DOHH2 (cell line): ENCODE measurements around the gene CFAP100.

Experiments used
- H3F3A ChIP-seq: fragments of 200-600 bp; sonication (generic), shearing (Covaris generic); 2 replicates; pipeline ENCODE4 v1.6.0; 2016; ENCODE audit warnings: antibody characterized with exemption, mild to moderate bottlenecking; ENCODE audit not compliant: control insufficient read depth, insufficient read depth
- H3K27ac ChIP-seq: fragments of 200-600 bp; sonication (generic); 2 replicates; pipeline ENCODE4 v1.5.1; 2014; ENCODE audit warnings: low read depth, mild to moderate bottlenecking, low read length, moderate library complexity
- H3K27me3 ChIP-seq: fragments of 200-600 bp; sonication (generic); 2 replicates; pipeline ENCODE4 v1.6.1; 2014; ENCODE audit warnings: mild to moderate bottlenecking, low read length, mixed read lengths; ENCODE audit not compliant: control insufficient read depth
- H3K36me3 ChIP-seq: fragments of 200-600 bp; sonication (generic); 2 replicates; pipeline ENCODE4 v1.6.1; 2014; ENCODE audit warnings: mild to moderate bottlenecking, low read length, moderate library complexity, mixed read lengths; ENCODE audit not compliant: control insufficient read depth
- H3K4me1 ChIP-seq: fragments of 200-600 bp; sonication (generic); 2 replicates; pipeline ENCODE4 v1.6.1; 2014; ENCODE audit warnings: mild to moderate bottlenecking, low read length, mixed read lengths; ENCODE audit not compliant: control insufficient read depth
- H3K4me2 ChIP-seq: fragments of 200-600 bp; sonication (generic); 2 replicates; pipeline ENCODE4 v1.6.0; 2014; ENCODE audit warnings: mild to moderate bottlenecking, low read length, moderate library complexity
- H3K4me3 ChIP-seq: fragments of 200-600 bp; sonication (generic); 2 replicates; pipeline ENCODE4 v1.5.1; 2014; ENCODE audit warnings: mild to moderate bottlenecking, low read length, mixed read lengths
- H3K79me2 ChIP-seq: fragments of 200-600 bp; sonication (generic); 2 replicates; pipeline ENCODE4 v1.6.1; 2014; ENCODE audit warnings: mild to moderate bottlenecking, low read length, mixed read lengths; ENCODE audit not compliant: control insufficient read depth
- H3K9me2 ChIP-seq: fragments of 200-600 bp; sonication (generic); replicated peaks from 2 replicates; pipeline ENCODE4 v1.6.1; 2014; ENCODE audit warnings: mild to moderate bottlenecking, low read length, mixed read lengths; ENCODE audit not compliant: control insufficient read depth
- H3K9me3 ChIP-seq: fragments of 200-600 bp; sonication (generic); 2 replicates; pipeline ENCODE4 v1.6.1; 2014; ENCODE audit warnings: antibody characterized with exemption, low read length, mixed read lengths; ENCODE audit not compliant: control insufficient read depth, insufficient read depth
- H4K20me1 ChIP-seq: fragments of 200-600 bp; sonication (generic); 2 replicates; pipeline ENCODE4 v1.6.0; 2014; ENCODE audit warnings: low read depth, mild to moderate bottlenecking, antibody characterized with exemption, low read length, moderate library complexity; ENCODE audit not compliant: control insufficient read depth, insufficient read depth
- CTCF ChIP-seq: fragments of 200-600 bp; sonication (generic); IDR thresholded peaks from one replicate; pipeline ENCODE4 v1.5.1; 2014; ENCODE audit warnings: antibody characterized with exemption, mild to moderate bottlenecking, low read depth, low read length; ENCODE audit not compliant: poor library complexity, severe bottlenecking
- EZH2phosphoT487 ChIP-seq: fragments of 200-600 bp; sonication (generic); IDR thresholded peaks from 2 replicates; pipeline ENCODE4 v1.6.1; 2017; ENCODE audit warnings: borderline replicate concordance, mild to moderate bottlenecking, antibody characterized with exemption, low read length, moderate library complexity, mixed read lengths

CFAP100 gene

GRCh38 chr3:126449621-126450051 is 54.9 kb downstream of the CFAP100 start:
- Histone ChIP-seq H3K4me1 (no peaks in the 10 kb centered on the region), H3K4me3 (no peak overlapping the region), H3K79me2 (peaks cover under 1% of the 10 kb centered on the region; the same call in 1 of the 2 replicates), H3F3A (no peaks in the 10 kb centered on the region), H3K27ac (no peak overlapping the region), H4K20me1 (no peaks in the 10 kb centered on the region), H3K9me3 (no peaks in the 10 kb centered on the region), H3K27me3 (no peaks in the 10 kb centered on the region), H3K36me3 (peaks cover 38% of the 10 kb centered on the region), H3K4me2 (no peak overlapping the region), H3K9me2 (no peaks in the 10 kb centered on the region)
- TF ChIP-seq EZH2phosphoT487, result no peak
- TF ChIP-seq CTCF, result no peak

GRCh38 chr3:126450219-126450618 is 55.5 kb downstream of the CFAP100 start:
- H3F3A ChIP-seq, result no peaks in the 10 kb centered on the region
- H3K36me3 ChIP-seq, result peaks cover 43% of the 10 kb centered on the region

GRCh38 chr3:126450744-126451143 is 56.0 kb downstream of the CFAP100 start:
- no peak overlapping the region for H3K4me3 ChIP-seq
- H3K27me3 ChIP-seq, result no peaks in the 10 kb centered on the region
- H3K36me3 ChIP-seq, result peaks cover 47% of the 10 kb centered on the region
- no peak overlapping the region for H3K4me2 ChIP-seq
- H3K9me3 ChIP-seq, result no peaks in the 10 kb centered on the region
- no peaks in the 10 kb centered on the region for H3F3A ChIP-seq
- no peak overlapping the region for H3K27ac ChIP-seq
- no peaks in the 10 kb centered on the region for H3K4me1 ChIP-seq
- peaks cover 7% of the 10 kb centered on the region for H3K79me2 ChIP-seq
- H3K9me2 ChIP-seq, result no peaks in the 10 kb centered on the region
- no peaks in the 10 kb centered on the region for H4K20me1 ChIP-seq
- no peak for TF ChIP-seq CTCF
- no peak for TF ChIP-seq EZH2phosphoT487

More at GRCh38 chr3:126450219-126450618, 55.5 kb downstream of the CFAP100 start:
- Histone ChIP-seq H3K27me3 (no peaks in the 10 kb centered on the region), H3K4me3 (no peak overlapping the region), H3K9me3 (no peaks in the 10 kb centered on the region), H3K9me2 (no peaks in the 10 kb centered on the region), H3K79me2 (peaks cover 5% of the 10 kb centered on the region), H3K27ac (no peak overlapping the region), H3K4me1 (no peaks in the 10 kb centered on the region), H3K4me2 (no peak overlapping the region), H4K20me1 (no peaks in the 10 kb centered on the region)
- TF ChIP-seq EZH2phosphoT487 (no peak), CTCF (no peak)

GRCh38 chr3:126451511-126451910 is 56.8 kb downstream of the CFAP100 start:
- Histone ChIP-seq H3K9me3 (no peaks in the 10 kb centered on the region), H3F3A (no peaks in the 10 kb centered on the region), H3K27ac (no peak overlapping the region), H3K9me2 (no peaks in the 10 kb centered on the region), H3K4me2 (no peak overlapping the region), H3K79me2 (peaks cover 13% of the 10 kb centered on the region), H4K20me1 (no peaks in the 10 kb centered on the region), H3K36me3 (peaks cover 52% of the 10 kb centered on the region), H3K4me3 (no peak overlapping the region), H3K27me3 (no peaks in the 10 kb centered on the region), H3K4me1 (no peaks in the 10 kb centered on the region)
- TF ChIP-seq EZH2phosphoT487 (no peak), CTCF (no peak)
